Measurements from ENCODE around the gene SOHLH1.

SOHLH1 gene

DNA sequence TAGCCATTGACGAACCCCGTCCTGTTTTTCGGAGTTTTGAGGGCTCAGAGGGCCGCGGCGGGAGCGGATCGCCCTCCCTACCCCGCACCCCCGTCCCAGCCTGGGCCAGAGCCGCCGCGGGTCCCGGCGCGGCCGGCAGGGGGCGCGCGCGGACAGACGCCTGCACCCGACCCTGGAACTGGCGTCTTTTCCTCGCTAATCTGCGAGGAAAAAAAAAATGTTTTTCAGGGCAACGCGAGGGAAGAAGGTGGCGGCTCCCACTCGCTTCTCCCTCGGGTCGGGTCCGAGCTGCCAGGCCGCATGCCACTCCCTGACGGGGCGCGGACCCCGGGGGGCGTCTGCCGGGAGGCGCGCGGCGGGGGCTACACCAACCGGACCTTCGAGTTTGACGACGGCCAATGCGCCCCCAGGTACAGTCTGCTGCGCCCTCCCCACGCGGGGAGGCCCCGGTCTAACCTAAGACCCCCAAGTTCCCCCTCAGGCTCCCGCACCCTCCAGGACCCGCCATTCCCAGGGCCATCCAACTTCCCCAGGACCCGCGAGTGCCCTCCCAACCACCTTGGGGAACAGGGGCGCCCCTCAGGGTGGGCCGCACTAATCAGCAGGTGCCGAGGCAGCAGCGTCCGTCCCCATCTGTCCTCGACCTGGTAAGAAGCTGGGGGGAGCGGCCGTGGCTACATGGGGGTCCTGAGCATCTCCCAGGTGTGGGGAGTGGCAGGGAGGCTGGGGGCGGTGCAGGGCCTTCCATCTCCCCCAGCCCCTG lies 2.9 kb upstream of the SOHLH1 start, which contains the start of gene KCNT1:
Gene KCNT1 (plus strand): TSS at position 227 of the 763 bp plus-strand sequence. CDS start 74 bp downstream, at position 301.
- peak; percentile 12 for DNase-seq

DNA sequence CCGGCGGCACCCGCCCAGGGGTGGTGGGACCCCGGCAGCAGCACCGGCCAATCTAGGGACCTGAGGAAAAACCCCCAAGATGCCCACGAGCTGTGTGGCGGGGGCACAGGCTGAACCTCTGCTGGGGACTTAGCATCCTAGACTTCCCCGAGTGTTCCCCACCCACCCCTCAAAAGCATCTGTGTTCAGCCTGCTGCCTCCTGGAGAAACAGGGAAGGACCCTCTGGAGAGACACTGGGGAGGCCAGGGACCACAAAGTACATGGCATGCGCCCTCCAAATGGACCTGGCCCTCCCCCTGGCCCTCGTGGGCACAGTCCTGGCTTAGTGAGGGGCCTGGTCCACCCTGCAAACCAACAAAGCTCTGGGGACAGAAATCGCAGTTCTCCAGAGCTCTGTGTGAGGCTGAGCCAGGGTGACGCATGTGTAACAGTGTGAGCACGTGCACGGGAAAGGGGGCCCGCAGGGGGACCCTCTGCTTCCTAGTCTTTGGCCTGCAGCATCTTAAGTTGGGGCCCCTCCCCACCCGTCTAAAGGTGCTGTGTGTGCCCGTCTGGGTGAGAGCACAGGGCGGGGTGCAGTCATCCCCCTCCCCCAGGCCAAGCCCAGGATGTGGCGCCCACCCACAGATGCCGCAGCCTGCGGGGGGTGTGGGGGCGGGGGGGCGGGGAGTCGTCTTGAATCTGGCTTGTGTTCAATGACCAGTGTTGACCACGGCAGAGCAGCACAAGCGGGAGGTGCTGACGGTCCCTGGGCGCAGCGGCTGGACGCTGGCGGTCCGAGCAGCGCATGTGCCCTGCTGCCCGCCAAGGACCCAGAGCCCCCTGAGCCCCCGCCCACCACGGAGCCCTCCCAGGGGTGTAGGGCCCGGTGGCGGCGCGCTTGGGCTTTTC lies 2.0 kb upstream of the SOHLH1 start:
- DNase-seq, result no peak

DNA sequence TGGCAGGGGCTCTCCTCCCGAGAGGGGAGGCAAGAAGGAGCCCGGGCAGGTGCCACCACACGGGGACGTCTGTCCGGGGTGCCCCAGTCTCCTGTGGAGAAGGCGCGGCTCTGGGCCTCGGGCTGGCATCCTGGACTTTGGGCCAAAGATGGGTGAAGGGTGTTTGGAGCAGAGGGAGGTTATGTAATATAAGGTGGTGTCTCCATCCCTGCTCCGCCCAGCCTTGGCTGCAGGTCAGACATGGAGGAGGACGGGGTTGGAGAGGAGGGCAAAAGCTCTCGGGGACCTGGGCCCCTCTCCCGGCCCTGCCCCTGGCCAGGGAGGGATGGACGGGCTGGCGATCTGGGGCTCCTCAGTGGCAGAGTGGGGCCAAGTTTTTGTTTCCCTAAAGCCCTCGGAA lies 1.2 kb upstream of the SOHLH1 start:
- no peak for DNase-seq

DNA sequence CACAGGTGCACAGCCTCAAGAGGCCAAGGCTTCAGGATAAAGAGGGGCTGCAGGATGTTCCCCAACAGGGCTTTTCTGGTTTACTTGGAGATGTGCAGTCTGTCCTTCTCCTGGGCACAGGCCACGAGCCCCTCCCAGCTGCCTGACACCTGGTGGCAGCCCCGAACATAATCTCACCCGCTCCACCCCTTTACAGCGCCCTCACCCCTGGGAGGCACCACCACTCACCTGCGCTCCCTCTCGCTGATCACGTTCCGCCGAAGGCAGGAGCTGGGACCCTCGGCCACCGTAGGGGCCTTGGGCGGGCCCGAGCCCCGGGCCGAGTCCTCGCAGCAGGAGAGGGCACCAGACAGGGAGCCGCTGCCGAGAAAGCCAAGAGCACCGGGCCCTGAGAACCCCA lies 514 bp downstream of the SOHLH1 start:
- no peak for DNase-seq

DNA sequence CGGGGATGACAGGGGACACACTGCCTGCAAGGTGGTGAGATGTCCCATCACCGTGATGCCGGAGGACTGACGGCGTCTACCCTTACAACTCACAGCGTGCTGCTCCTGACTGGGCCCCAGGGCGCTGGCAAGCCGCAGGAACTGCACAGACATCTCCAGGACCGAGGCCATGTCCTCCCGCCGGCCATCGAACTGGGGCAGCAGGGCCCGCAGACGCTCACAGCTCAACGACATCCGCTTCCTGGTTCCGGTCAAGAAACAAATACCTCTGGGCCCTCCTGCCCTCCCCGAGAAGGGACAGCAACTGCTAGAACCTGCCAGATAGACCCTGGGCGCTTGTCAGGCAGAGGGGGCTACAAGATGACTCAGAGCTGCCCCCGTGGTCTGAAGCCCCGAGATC lies 1.0 kb downstream of the SOHLH1 start:
- DNase-seq, result no peak

DNA sequence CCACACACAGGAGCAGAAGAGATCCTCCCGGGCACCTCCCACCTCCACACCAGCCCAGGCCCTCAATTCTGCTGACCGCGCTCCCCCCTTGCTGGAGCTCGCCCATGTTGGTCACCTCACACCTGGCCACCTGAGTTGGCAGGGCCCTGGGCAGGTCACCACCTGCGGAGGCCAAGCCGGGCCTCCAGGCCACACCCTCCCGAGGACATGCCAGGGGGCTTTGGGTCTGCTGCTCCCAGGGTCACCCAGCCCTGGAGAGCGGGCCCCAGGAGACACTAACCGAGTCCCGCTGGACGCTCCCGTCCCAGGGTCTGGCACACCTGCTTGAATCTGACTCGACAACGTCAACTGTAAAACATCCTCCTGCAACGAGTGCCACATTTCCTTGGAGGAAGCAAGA lies 2.1 kb downstream of the SOHLH1 start:
- DNase-seq, result no peak

DNA sequence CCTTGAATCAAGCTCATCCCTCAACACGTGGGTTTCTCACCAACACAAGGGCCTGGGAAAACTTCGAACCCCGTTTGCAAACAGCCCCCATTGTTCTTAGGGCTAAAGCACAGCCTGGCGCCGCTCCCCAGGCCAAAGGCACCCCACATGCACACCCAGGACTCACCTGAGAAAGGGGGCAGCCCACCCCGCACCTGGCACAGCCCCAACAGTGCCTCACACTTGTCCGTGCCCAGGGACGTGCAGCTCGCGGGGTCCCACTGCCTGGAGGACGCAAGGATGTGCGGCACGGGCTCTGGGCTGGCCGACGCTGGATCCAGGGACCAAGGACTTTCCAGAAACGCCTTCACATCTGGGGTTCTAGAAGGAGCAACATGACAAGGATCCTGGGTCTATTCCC lies 2.8 kb downstream of the SOHLH1 start:
- DNase-seq, result no peak

DNA sequence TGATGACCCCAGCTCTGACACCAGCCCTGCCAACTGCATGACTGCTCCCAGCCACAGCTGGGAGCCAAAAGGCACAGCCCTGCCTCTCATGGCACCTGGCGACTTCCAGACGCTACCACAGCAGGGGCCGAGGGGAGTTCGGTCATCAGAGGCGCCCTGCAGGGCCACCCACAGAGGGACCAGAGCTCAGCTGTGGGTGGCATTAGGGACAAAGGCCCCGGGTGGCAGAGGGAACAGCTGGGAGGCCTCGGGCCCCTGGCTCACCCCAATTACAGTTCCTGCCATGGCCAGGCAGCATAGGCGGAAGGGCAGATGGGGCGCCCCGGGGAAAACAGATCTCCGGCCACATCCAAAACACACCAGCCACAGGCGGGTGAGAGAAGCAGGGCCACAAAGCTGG lies 3.6 kb downstream of the SOHLH1 start:
- DNase-seq, result no peak

DNA sequence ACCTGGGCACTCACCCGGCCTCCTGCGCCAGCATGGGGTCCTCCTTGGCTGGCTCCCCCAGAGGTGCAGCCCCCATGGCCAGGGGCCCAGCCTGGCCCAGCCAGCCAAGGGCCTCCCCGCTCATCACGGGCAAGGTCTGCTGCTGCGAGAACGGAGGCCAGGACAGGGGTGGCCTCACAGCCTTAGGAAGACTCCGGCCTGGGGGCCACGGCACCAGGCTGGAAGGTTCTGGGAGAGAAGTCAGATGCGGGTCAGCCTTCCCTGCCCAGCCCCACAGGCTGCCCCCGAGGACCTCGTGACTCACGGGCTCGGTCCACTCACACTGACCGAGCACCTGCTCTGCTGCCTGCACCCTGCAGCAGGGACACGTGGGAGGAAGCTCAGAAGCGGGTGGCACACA lies 4.2 kb downstream of the SOHLH1 start:
- no peak for DNase-seq

DNA sequence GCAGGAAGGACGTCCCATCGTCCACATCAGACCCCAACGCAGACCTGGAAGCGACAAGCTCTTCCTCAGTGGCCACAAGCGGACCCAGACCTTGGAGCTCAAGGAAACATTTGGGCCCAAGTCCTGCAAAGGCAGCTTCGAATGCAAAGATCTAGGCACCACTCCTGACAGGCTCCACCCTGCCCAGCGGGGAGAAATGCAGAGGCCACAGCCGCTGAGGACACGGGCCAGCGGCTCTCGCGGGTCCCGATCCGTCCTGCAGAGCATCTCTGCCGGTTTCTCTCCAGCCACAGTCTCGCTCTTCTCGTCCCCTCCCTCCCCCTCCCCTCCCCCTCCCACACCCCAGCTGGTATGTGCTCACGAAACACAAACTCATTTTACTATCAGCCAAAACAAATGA lies 4.9 kb downstream of the SOHLH1 start:
- no peak for DNase-seq

DNA sequence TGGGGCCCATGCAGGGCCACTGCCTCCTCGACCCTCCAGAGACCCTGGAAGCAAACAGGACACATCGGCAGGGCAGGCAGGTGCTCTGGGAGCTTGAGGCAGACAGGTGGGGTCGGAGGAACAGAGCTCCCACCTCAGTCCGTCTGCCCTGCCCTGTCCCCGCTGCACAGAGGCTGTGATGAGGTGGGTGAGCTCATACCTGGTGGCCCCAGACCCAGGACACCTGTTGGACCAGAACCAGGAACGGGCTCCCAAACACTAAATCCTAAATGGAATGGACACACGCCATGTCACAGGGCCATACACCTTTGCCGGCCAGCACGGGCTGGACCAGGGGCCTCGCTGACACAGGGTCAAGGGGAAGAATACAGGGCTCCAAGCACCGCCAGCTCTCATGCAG lies 5.5 kb downstream of the SOHLH1 start:
- no peak for DNase-seq

DNA sequence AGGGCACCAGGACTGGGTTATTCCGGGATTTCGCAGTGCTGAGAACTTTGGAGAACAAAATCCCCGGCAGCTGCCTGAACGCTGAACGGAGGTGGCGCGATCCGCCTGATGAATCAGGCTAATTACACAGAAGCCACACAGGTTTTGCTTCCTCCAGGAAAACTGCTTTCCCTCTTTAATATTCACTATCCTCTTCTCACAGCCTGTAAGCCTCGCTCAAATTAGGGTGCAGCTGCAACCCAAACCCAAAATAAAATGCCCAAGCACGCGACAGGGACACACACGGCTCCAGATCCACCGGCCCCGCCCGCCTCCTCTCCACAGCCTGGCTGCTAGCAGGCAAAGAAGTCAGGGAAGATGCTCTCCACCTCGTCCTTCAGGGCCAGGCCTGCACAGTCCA lies 6.0 kb downstream of the SOHLH1 start:
- no peak for DNase-seq

DNA sequence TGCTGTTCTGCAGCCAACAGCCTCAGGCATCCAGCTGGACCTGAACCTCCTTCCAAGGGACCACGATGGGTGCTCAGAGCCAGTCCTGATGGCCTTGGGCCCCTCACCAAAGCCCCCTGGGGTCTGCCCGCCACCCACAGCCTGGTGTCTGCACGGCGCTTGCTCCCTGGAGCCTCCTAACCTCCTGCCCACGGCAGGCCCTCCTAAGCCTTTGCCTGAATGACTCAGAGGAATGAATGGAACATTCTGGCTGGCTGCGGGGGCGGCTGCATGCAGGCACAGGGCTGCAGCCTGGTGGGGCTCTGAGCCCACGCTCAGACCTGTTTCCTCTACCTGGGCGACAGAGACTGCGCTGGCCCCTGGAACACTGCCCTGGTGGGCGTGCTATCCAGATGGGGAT lies 6.9 kb downstream of the SOHLH1 start:
- DNase-seq, result no peak

DNA sequence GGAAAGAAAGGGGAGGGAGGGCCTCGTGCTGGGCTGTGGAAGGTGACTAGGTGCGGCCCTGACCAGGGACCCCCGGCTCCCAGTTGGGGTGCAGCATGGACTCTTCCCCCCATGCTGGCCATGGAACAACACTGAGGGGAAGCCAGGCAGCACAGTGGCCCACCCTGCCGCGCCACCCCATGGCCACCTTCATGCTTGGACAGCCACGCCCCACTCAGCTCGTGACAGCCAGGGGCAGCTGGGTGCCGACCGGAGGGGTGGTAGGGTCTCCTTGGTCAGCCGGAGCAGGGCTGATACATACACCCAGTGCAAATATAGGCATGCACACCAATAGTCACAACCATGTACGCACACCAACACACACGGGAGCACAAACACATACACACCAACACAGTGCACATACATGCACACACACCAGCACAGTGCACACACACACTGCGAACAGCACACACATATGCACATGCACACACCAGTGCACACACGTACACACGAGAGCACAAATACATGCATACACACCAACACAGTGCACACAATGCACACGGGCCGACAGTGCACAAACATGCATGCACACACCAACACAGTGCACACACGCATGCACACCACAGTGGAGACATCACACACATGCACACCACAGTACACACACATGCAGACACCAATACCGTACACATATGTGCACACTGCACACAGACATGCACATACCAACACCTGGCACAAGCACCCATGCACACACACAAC lies 8.3 kb downstream of the SOHLH1 start:
- DNase-seq, result no peak

DNA sequence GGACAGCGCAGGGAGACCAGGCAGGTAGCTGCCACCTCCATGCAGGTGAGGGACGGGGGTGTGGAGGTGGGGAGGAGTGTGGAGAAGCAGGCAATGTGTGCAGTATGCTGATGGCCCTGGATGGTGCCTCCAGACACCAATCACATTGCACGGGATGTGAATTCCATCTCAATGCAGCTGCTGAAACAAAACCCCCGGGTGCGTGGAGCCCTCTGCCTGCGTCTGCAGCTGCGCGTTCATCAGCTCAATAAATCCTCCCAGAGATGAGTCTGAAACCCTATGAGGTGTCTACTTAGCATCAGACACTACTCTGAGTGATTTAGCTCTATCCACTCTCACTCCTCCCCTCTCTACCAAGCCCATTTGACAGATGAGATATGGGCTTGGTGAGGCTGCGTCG lies 10.3 kb downstream of the SOHLH1 start:
- no peak for DNase-seq

DNA sequence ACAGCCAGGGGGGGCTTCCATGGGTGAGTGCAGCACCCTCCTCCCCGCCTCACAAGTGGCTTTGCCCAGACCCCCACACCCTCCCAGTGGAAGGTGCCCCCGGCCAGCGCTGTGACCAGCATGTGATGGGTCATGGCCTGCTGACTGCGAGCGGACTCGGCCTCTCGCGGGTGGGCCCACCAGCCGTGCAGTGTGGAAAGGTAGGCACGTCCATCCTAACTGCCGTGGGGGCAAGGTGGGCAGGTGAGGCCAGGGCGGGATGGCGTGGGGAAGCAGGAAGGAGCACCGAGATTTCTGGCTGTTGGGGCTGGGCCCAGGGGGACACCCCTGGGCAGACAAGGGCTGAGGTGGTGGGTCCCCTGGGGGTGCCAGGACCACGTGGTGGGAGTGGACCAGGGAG lies 12.1 kb downstream of the SOHLH1 start:
- DNase-seq, result no peak

DNA sequence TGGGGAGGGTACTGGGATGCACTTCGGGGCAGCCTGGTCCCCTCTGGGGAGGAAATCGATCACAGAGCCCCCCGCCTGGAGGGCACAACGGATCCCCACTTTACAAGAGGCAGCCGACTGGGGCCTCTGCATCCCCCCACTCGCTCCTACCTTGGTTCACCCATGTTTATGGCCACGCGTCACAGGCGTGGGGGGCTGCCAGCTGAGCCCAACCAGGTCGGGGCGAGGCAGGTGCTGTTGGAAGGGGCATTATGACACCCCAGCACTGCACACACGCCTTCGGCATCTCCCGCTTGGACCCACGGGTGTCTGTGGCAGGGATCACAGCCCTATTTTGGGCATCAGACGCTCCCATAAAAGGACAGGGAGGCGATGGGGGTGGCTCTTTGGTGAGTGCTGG lies 14.6 kb downstream of the SOHLH1 start:
- no peak for DNase-seq

DNA sequence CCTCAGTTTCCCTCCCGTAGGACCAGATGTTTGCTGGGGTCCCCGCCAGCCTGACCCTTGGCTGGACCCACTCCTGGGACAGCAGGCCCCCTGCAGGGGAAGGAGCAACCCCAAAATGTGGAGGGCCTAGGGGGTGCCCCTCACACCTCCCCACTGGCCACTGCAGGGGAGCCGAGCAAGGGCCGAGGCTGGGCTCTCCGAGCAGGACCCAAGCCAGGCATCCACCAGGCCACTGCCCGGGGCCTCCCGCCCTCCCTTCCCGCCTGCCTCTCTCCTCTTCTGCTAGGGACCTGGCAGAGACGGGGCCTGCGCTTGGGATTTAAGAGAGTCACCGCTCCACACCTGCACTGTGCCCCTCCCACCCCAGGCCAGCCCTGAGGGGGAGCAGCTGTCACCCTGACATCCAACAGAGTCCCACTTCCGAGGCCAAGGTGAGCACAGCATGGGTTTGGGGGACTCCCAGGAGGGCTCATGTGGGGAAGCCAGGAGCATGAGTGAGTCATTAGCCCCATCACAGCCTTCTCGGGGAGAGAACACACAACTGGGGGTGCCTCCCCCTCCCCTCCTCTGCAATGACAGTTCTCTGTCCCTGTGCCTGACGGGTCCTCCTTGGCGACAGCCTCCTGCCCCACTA lies 15.8 kb downstream of the SOHLH1 start:
- no peak for DNase-seq

DNA sequence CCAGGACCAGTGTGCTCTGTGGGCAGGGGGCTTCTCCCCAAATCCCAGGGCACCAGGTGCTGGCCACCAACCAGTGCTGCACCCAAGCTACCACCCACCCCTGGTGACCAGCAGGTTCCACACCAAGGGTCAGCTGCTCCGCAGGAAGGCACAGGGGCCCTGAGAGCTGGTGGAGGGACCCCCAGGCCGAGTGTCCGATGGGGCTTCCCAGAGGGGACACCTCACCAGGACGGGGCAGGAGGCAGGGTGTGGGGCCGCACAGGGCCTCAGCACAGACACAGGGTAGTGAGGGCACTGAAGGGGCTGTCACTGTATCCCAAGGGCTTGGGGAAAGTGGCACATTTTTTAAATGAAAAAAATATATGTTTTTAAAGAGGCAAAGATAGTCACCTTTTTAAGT lies 18.1 kb downstream of the SOHLH1 start:
- no peak for DNase-seq

DNA sequence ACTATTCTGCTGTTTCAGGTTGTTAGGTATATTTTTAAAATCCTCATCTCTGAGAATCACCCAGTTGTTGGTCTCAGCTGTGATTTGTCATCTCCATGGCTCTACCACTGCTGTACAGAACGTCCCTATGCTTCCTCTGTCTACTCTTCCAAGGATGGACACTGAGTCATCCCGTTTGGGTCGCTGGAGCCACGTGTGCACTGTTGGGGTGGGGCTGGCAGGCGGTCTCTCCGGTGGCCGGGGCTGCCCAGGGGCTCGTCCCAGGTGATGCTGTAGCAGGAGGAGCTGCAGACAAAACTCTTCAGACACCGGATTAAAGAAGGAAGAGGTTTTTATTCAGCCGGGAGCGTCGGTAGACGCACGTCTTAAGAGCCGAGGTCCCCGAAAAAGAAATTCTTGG lies 19.2 kb downstream of the SOHLH1 start:
- DNase-seq, result no peak

DNA sequence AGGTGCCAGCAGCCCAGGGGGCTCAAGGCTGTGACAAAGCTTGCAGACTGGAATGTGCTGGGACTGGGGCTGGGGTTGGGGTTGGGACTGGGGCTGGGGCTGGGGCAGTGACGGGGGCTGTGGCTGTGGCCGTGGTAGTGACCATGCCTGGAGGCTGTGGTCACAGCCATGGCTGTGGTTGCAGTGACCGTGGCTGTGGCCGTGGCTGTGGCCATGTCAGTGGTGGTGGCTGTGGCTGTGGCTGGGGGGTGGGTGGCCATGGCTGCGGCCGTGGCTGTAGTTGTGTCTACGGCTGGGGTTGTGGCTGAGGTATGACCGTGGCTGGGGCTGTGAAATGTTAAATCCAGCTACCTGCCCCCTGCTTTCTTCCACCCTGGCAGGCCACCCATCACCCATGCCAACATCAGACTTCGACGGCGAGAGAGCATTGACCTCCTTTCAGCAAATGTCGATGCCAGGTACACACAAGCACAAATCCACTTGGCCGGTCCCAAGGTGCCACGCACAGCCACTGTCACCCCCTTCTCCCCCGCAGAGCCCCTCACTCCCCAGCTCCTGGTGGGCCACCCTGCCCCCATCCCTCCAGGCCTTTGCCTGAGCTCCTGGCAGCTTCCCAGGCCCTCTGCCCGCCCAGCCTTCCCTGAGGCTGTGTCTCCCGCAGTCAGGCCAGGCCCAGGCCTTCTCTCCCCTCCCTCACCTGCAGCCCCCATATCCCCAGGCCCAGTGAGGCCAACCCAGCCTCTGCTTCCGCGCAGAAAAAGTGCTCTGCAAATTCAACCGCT lies 20.9 kb downstream of the SOHLH1 start:
- DNase-seq, result no peak

DNA sequence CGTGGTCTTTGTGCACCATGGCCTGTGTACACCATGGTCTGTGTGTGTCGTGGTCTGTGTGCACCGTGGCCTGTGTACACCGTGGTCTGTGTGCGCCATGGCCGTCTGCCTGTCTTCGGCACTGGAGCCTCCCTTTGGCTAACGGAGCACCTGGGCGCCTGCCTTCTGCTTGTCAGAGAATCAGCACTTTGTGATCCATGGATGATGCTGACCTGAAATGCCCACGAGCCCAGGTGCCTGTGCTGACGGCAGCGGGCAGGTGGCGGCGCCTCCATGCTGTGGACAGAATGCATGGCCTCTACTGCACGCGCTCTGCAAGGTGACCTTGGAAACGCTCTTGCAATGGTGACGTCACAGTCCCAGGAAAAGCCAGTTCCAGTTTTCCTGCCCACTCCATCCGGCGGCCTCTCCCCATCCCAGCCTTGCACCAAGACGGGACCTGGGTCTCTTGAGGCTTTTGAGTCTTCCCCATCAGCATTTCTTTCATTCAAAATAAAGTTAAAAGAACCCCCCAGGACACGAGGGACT lies 21.6 kb downstream of the SOHLH1 start:
- DNase-seq, result no peak

All from NCI-H2029 (cell line).